Endothelial cell of umbilical vein (primary cell): ENCODE results near the gene FAM168A.

Source experiments
- EZH2 ChIP-seq: IDR thresholded peaks from 2 replicates; pipeline ENCODE4 v1.6.1; 2012; ENCODE audit warnings: borderline replicate concordance, low read depth, mild to moderate bottlenecking, moderate library complexity, low read length, inconsistent platforms; ENCODE audit not compliant: severe bottlenecking
- FOS ChIP-seq: IDR thresholded peaks from 2 replicates; pipeline ENCODE4 v1.6.1; 2011; ENCODE audit warnings: mild to moderate bottlenecking, low read length, moderate library complexity, borderline replicate concordance; ENCODE audit not compliant: insufficient read depth
- GATA2 ChIP-seq: IDR thresholded peaks from 2 replicates; pipeline ENCODE4 v1.7.0; 2011; ENCODE audit warnings: low read depth, mild to moderate bottlenecking, moderate library complexity, mixed read lengths, low read length; ENCODE audit not compliant: insufficient read length, insufficient read depth
- JUN ChIP-seq: IDR thresholded peaks from 2 replicates; pipeline ENCODE4 v1.6.1; 2011; ENCODE audit warnings: borderline replicate concordance, low read depth; ENCODE audit not compliant: insufficient read length, insufficient read depth
- MYC ChIP-seq: IDR thresholded peaks from one replicate; pipeline ENCODE4 v1.6.1; 2011; ENCODE audit warnings: mild to moderate bottlenecking, low read depth, low read length
- POLR2A ChIP-seq: IDR thresholded peaks from 2 replicates; pipeline ENCODE4 v1.6.1; 2012; ENCODE audit warnings: low read depth, mild to moderate bottlenecking, control low read depth, low read length
- POLR2AphosphoS5 ChIP-seq: IDR thresholded peaks from 2 replicates; pipeline ENCODE4 v1.6.1; 2012; ENCODE audit warnings: low read depth, mild to moderate bottlenecking, control low read depth, low read length, moderate library complexity; ENCODE audit not compliant: insufficient read depth
- TF ChIP-seq, protein P1 (sequence below), 2 donors: IDR thresholded peaks; 1 replicate in 1 of 2; 2 replicates in 1 of 2; pipeline ENCODE4 v1.5.1; 2011; ENCODE audit warnings: low read length in 2 of 2, mild to moderate bottlenecking in 2 of 2, moderate library complexity in 2 of 2, control low read depth in 1 of 2, inconsistent platforms in 1 of 2, low read depth in 1 of 2; ENCODE audit not compliant: insufficient read depth in 1 of 2; ENCODE audit errors: extremely low read depth in 1 of 2
- TF ChIP-seq, protein P2 (sequence below): IDR thresholded peaks from 2 replicates; pipeline ENCODE4 v1.6.1; 2011; ENCODE audit not compliant: insufficient read depth, insufficient read length

GRCh38 chr11:73406619-73407018, 191.3 kb downstream of the FAM168A start:
- TF ChIP-seq EZH2 (no peak), POLR2A (no peak), POLR2AphosphoS5 (no peak), MYC (no peak), FOS (no peak), JUN (no peak), GATA2 (no peak)
- TF ChIP-seq, protein P1, sequence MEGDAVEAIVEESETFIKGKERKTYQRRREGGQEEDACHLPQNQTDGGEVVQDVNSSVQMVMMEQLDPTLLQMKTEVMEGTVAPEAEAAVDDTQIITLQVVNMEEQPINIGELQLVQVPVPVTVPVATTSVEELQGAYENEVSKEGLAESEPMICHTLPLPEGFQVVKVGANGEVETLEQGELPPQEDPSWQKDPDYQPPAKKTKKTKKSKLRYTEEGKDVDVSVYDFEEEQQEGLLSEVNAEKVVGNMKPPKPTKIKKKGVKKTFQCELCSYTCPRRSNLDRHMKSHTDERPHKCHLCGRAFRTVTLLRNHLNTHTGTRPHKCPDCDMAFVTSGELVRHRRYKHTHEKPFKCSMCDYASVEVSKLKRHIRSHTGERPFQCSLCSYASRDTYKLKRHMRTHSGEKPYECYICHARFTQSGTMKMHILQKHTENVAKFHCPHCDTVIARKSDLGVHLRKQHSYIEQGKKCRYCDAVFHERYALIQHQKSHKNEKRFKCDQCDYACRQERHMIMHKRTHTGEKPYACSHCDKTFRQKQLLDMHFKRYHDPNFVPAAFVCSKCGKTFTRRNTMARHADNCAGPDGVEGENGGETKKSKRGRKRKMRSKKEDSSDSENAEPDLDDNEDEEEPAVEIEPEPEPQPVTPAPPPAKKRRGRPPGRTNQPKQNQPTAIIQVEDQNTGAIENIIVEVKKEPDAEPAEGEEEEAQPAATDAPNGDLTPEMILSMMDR (IDR thresholded peaks at IDR 0.05; ENCODE audit: extremely low read depth in 1 of 2, insufficient read depth in 1 of 2, low read depth in 1 of 2, low read length in 2 of 2) = no peak
- TF ChIP-seq, protein P2, sequence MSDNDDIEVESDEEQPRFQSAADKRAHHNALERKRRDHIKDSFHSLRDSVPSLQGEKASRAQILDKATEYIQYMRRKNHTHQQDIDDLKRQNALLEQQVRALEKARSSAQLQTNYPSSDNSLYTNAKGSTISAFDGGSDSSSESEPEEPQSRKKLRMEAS = no peak
